GM18508 (cell line): Measurements from ENCODE around the gene MMP15.
"Not testable (repeated sequence)": the region's sequence is repeated elsewhere in the genome, so short reads cannot be mapped to it uniquely, and the experiment has no call there.

Source experiments
- ATAC-seq: cut with Tn5 transposase; IDR thresholded peaks from one replicate; pipeline ENCODE4 v1.9.1; 2021; ENCODE audit warnings: moderate number of reproducible peaks; ENCODE audit not compliant: insufficient read depth, unreplicated experiment

Gene MMP15

GRCh38 chr16:58046054-58046881, 20.7 kb downstream of the MMP15 start:
- no peak for ATAC-seq

DNA sequence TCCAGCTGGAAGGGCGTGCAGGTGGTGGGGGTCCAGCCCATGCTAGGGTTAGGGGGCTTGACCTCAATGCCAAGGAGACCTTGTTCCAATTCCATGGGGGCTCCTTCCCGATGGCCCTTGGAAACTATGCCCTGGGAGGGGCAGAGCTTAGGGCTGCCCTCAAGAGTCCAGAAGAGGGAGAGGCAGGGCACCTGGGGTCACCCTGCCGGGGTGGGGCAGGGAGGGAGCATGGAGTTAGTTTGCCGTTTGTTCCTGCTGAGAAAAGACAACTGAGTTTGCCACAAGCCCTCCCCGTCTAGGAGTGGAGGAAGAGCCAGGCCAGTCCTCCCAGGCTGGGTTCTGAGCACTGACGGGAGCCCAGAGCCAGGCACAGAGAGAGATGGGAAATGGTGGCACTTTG, 21.4 kb downstream of the MMP15 start:
- no peak for ATAC-seq

GRCh38 chr16:58047557-58048348, 22.2 kb downstream of the MMP15 start:
- no peak for ATAC-seq

DNA sequence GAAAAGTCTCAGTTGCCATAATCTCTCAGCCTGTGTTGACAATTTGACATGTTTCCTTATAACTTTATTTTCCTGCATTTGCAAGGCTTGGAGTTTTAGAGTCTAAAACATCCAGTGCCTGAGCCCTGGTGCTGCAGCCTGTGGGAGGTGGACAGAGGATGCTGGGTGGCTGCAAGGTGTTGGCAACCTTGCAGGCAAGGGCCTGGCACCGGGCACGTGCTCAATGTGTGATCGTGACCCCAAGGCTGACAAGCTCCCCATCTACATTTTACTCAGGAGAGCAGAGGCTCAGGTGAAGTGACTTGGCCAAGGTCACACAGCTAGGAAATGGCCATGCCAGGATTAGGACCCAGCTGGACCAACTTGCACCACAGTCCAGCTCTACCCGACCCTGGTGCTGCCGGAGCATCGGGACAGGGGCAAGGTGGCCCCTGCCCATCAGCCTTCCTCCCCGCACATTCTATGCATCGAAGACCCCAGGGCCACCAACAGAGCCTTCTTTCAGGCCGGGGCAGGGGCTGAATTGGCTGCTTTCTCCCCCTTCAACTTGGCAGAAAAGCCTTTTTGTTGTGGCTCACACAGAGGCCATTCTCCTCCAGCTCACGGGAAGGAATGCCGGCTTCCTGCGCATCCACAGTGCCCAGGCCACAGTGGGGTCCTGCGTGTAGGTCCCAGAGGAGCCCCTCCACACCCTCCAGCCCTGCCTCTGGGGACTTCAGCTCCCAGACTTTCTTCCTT, 23.1 kb downstream of the MMP15 start:
- ATAC-seq = no peak

- no peak for ATAC-seq
Observed at GRCh38 chr16:58049232-58050185, 24.0 kb downstream of the MMP15 start.

DNA sequence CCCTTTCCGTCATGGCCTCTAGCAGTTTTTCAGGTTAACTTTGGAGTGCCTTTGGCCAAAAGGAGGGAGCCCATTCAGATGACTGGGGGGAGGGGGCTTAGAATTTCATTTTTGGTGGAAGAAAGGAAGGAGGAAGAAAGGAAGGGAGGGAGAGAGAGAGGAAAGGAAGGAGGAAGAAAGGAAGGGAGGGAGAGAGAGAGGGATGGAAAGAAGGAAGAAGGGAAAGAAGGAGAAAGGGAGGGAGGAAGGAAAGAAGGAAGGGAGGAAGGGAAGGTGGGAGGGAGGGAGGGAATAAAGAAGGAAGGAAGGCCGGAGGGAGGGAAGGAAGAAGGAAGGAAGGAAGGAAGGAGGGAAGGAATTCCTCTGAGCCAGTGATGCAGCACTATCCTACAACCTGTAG, 25.7 kb downstream of the MMP15 start:
- no peak for ATAC-seq

- ATAC-seq = no peak
Observed at GRCh38 chr16:58051821-58052603, 26.5 kb downstream of the MMP15 start.

GRCh38 chr16:58053682-58054005, 28.1 kb downstream of the MMP15 start:
- ATAC-seq = no peak

- no peak for ATAC-seq
Observed at GRCh38 chr16:58054289-58054688, 28.7 kb downstream of the MMP15 start.

- ATAC-seq = no peak
Observed at GRCh38 chr16:58056580-58056979, 31.0 kb downstream of the MMP15 start.

GRCh38 chr16:58057121-58057520, 31.6 kb downstream of the MMP15 start:
- ATAC-seq = no peak

DNA sequence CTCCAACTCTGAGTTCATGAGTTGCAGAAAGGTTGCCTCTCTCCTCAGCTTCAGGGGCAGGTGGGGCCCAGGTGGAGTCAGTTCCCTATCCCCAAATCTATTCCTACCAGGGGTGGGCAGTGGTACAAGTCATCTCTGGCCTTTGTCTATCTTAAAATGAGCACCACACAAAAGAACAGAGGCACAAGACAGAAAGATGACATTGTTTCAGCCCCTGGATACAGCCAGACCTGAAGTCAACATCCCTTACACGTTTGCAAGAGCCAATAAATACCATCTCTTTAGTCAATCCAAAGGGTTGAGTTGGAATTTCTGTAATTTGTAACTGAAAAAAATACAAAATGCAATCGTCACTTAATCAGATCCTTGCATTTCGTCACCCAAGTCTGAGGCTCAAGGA, 32.2 kb downstream of the MMP15 start:
- ATAC-seq = no peak

GRCh38 chr16:58062821-58063220, 37.3 kb downstream of the MMP15 start:
- ATAC-seq = no peak

GRCh38 chr16:58063377-58064076, 38.0 kb downstream of the MMP15 start:
- ATAC-seq = no peak

GRCh38 chr16:58070585-58070984, 45.0 kb downstream of the MMP15 start:
- no peak for ATAC-seq

DNA sequence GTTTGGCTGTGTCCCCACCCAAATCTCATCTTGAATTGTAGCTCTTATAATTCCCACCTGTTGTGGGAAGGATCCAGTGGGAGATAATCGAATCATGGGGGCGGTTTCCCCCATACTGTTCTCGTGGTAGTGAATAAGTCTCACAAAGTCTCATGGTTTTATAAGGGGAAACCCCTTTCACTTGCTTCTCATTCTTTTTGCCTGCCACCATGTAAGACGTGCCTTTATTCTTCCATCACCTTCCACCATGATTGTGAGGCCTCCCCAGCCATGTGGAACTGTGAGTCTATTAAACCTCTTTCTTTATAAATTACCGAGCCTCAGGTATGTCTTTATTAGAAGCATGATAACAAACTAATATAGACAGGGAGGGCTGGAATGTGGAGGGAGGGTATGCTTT, 46.6 kb downstream of the MMP15 start:
- not testable (repeated sequence) for ATAC-seq

DNA sequence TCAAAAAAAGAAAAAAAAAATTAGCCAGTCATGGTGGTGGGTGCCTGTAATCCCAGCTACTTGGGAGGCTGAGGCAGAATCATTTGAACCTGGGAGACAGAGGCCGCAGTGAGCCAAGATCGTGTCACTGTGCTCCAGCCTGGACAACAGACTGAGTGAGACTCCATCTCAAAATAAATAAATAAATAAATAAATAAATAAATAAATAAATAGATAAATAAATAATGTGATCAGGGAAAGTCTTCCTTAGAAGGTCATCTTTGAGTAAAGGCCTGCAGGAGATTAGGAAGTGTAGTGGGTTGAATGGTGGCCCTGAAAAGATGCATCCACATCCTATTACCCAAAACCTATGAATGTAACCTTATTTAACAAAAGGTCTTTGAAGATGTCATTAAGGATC, 47.5 kb downstream of the MMP15 start:
- ATAC-seq = not testable (repeated sequence)

GRCh38 chr16:58074657-58075056, 49.1 kb downstream of the MMP15 start:
- no peak for ATAC-seq

GRCh38 chr16:58076514-58076913, 51.0 kb downstream of the MMP15 start:
- no peak for ATAC-seq
